GM19099 (cell line): ENCODE measurements around the gene SHC3.

Experiments used
- POLR2A ChIP-seq: IDR thresholded peaks from 3 replicates; pipeline ENCODE4 v1.6.1; 2011; ENCODE audit warnings: low read depth; ENCODE audit not compliant: insufficient read length; ENCODE audit errors: extremely low read depth

The SHC3 gene

GRCh38 chr9:88991066-88992034 is 187.3 kb downstream of the SHC3 start, which contains the start of gene S1PR3:
TSS of gene S1PR3 (plus strand) at chr9:88991468. CDS start at chr9:89001201, 9,733 bp downstream.
- no peak for TF ChIP-seq POLR2A

GRCh38 chr9:88990729-88991065 is 187.9 kb downstream of the SHC3 start:
- TF ChIP-seq POLR2A, result no peak

- no peak for TF ChIP-seq POLR2A
Observed at GRCh38 chr9:88990041-88990728, 188.4 kb downstream of the SHC3 start.

- no peak for TF ChIP-seq POLR2A
Observed at GRCh38 chr9:88988796-88989641, 189.6 kb downstream of the SHC3 start.

GRCh38 chr9:88987661-88988060 is 191.0 kb downstream of the SHC3 start:
- no peak for TF ChIP-seq POLR2A

- no peak for TF ChIP-seq POLR2A
Observed at GRCh38 chr9:88986776-88987175, 191.8 kb downstream of the SHC3 start.

- no peak for TF ChIP-seq POLR2A
Observed at GRCh38 chr9:88985616-88986015, 193.0 kb downstream of the SHC3 start.

GRCh38 chr9:88984543-88984883 is 194.1 kb downstream of the SHC3 start:
- no peak for TF ChIP-seq POLR2A

GRCh38 chr9:88983865-88984542 is 194.6 kb downstream of the SHC3 start:
- no peak for TF ChIP-seq POLR2A

GRCh38 chr9:88980740-88981203 is 197.8 kb downstream of the SHC3 start:
- no peak for TF ChIP-seq POLR2A

- TF ChIP-seq POLR2A, result no peak
Observed at GRCh38 chr9:88979791-88980190, 198.8 kb downstream of the SHC3 start.

- TF ChIP-seq POLR2A, result no peak
Observed at GRCh38 chr9:88979021-88979420, 199.6 kb downstream of the SHC3 start.

DNA sequence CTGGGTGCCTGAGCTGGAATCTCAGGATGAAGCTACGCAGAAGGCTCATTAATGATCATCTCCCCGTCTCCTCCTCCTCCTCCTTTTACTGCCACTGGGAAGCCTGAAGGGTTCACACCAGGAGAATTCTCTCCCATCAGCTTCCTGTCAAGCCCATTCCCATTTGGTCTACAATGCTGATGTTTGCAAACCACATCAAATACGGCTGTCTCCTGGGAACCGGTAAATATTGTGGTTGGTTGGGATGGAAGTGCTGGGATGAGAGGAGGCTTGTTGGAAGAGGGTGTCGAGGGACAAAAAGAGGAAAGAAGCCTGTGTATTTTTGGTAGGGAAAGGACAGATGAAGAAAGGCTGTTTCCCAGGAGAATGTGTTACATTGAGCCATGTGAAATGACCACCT is 200.6 kb downstream of the SHC3 start:
- TF ChIP-seq POLR2A, result no peak

GRCh38 chr9:88976890-88977257 is 201.7 kb downstream of the SHC3 start:
- TF ChIP-seq POLR2A, result no peak
